Measurements from ENCODE around the gene C17orf107. TPM values are rescaled to one million over a fixed set of nuclear protein-coding genes. Genes with fewer than 3 reads are reported as not detected.

C17orf107 gene
- total RNA-seq, 4 donors from 2014 or later, result 0.38 to 2.2 (median 0.87) TPM

GRCh38 chr17:4903051-4903818 lies 3.9 kb downstream of the C17orf107 start, which contains the start of gene CHRNE:
Gene CHRNE, minus strand, starts transcription at chr17:4903098. Its CDS starts 35 bp downstream, at chr17:4903063.
- TF ChIP-seq, protein P1, sequence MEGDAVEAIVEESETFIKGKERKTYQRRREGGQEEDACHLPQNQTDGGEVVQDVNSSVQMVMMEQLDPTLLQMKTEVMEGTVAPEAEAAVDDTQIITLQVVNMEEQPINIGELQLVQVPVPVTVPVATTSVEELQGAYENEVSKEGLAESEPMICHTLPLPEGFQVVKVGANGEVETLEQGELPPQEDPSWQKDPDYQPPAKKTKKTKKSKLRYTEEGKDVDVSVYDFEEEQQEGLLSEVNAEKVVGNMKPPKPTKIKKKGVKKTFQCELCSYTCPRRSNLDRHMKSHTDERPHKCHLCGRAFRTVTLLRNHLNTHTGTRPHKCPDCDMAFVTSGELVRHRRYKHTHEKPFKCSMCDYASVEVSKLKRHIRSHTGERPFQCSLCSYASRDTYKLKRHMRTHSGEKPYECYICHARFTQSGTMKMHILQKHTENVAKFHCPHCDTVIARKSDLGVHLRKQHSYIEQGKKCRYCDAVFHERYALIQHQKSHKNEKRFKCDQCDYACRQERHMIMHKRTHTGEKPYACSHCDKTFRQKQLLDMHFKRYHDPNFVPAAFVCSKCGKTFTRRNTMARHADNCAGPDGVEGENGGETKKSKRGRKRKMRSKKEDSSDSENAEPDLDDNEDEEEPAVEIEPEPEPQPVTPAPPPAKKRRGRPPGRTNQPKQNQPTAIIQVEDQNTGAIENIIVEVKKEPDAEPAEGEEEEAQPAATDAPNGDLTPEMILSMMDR (IDR thresholded peaks at IDR 0.05; ENCODE audit: low read depth), result no peak

DNA sequence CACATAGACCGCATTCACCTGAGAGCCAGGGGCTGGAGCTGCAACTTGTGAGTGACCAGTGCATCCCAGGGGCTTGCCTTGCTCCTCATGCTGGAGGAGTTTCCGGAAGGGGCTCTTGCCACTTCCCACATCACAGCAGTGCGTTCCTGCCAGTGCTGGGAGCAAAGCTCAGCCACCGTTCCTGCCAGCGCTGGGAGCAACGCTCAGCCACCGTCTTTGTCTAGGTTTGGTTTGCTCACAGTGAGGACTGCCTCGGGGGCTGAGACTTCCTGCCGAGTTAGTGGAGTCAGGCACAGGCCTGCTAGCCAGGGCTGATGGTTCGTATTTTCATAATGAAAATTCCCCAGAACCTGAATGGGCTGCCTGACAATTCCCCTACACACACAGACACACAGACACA lies 9.0 kb downstream of the C17orf107 start:
- TF ChIP-seq, protein P1 (IDR thresholded peaks at IDR 0.05; ENCODE audit: low read depth), result no peak

DNA sequence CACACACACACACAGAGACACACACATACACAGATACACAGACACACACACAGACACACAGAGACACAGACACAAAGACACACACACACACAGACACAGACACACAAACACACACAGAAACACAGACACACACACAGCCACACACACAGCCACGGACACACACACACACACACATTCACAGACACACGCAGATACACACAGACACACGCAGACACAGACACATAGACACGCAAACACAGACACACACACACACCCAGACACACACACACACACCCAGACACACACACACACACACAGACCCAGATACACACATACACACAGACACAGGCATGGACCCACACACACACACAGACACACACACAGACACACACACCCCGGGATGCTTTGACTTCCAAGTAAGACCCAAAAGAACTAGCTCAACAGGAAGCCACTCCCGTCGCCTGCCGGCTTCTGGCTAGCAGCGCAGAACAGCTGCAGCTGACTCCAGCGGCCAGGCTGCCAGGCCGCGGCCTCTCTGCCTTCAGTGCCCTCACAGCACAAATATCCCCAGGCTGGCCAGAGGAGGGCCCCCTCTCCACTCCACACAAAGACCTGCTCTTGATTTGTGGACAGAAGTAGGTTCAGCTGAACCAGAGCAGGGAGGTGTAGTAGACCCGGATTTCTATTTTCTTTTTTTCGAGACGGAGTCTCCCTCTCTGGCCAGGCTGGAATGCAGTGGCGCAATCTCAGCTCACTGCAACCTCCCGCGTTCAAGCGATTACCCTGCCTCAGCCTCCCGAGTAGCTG lies 9.6 kb downstream of the C17orf107 start:
- TF ChIP-seq, protein P1 (IDR thresholded peaks at IDR 0.05; ENCODE audit: low read depth), result no peak

DNA sequence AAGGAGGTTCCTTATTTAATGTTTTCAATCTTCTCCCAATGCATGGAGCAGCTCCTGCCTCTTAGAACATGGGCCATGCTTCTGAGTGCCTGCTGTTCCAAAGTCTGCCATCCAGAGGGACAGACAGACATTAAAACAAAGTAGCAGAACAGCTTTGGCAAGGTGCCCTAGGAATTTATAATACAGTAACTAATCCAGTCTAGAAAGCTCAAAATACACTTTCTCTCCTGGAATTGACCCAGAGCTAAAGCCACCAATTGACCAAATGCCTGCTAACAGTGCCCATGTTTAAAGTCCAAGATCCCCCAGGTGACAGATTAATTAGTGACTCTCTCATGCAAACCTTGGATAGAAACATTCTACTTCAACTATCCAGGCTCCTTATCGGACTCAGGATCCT lies 14.7 kb downstream of the C17orf107 start:
- TF ChIP-seq, protein P1 (IDR thresholded peaks at IDR 0.05; ENCODE audit: low read depth), result no peak

GRCh38 chr17:4919511-4920047 lies 20.2 kb downstream of the C17orf107 start:
- TF ChIP-seq, protein P1 (IDR thresholded peaks at IDR 0.05; ENCODE audit: low read depth), result no peak

DNA sequence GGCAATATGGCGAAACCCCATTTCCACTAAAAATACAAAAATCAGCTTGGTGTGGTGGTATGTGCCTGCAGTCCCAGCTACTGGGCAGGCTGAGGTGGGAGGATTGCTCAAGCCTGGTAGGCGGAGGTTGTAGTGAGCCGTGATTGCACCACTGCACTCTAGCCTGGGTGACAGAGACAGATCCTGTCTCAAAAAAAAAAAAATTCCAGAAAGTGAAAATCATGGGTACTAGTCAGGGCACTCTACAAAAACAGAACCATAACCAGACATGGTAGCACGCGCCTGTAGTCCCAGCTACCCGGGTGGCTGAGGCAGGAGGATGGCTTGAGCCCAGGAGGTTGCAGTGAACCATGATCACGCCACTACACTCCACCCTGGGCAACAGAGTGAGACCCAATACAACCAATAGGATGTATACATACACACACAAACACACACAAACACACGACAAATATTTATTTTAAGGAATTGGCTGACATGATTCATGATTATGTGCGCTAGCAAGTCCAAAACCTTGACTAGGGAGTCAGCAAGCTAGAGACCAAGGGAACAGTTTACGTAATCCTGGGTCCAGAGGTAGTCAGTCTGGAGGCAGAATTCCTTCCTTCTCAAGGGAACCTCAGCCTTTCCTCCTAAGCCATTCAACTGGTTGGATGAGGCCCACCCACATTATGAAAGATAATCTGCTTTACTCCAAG lies 21.2 kb downstream of the C17orf107 start:
- TF ChIP-seq, protein P1 (IDR thresholded peaks at IDR 0.05; ENCODE audit: low read depth), result no peak

Measured in subcutaneous adipose tissue (tissue), 4 donors.